HG03025 (cell line): ENCODE measurements around the gene RYR3.

ENCODE experiments used
- ATAC-seq: cut with Tn5 transposase; IDR thresholded peaks from one replicate; pipeline ENCODE4 v1.9.1; 2021; ENCODE audit warnings: mild to moderate bottlenecking, moderate library complexity; ENCODE audit not compliant: unreplicated experiment, low FRiP score

The RYR3 gene

DNA sequence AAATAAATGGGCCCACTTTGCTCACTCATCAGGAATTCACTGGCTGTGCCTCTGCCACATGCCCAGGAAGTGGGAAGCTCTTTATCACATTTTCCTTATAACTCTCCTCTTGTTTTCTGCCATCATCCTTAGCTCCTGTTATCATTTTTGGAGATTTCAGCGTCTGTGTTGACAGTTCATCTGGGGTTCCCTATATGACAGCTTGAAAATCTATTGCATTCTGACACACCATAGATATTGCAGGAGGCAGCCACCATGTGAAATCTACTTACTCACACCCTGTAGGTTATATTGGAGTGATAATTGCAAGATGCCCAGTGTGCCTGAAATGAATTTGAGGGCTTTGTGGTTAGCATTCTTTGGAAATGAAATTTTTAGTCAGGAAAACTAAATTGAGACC is 132.9 kb downstream of the RYR3 start:
- no peak for ATAC-seq

DNA sequence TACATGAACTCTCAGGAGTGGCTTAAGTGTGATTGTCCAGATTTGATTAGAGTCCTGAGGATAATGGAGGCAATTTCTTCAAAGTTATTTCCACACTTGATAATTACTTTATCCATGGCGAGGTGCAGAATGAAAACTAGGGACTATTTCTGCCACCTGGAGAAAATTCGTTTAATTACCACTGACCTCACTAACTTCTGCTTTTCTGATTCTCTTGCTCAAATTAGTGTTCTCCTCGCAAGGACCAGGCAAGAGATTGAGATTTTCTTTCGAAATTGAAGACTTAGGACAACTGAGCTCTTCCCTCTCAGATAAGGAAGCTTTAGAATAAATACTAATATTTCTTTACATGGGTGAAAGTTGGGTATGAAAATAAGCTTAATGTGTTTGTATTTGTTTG is 135.2 kb downstream of the RYR3 start:
- ATAC-seq, result no peak

DNA sequence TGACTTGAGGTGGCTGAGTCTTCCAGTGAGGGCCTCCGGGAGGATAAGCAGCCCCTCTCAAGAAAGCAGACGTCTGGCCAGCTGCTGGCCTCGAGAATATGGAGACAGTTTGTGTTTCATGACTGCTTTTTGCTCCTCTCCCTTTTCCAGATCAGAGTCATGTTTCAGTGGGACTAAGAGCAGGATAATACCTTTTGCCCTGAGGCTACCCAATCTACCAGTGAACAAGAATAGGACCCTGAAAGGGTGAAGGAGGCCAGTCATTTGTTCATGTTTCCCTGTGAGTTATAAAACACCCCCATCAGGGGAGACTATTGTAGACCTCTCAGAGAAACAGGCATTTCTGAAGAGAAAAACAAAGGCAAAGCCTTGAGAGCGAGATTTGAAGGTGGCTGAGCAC is 137.4 kb downstream of the RYR3 start:
- ATAC-seq, result no peak

DNA sequence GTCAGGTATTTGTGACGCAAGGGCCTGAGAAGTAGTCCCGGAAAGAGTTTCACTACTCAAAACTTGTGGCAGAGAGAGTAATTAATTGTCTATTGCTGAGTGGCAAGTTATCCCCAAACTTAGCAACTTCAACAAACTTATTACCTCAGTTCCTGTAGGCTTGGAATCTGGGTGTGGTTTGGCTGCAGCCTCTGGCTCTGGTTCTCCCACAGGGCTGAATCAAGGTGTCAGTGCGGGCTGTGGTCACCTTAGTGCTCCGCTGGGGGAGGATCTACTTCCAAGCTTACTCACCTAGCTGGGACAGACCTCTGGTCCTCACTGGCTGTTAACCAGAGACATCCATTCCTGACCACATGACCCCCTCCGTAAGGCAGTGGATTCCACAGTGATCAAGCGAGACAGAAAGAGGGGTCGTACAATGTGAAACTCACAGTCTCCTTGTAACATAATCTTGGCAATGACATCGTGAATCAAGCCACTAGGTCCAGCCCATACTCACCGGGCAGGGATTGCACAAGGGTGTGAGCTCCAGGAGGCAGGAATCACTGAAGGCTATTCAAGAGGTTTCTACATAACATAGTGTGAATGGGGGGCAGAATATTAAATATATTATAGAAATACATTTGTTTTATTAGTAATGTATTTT is 138.3 kb downstream of the RYR3 start:
- no peak for ATAC-seq

DNA sequence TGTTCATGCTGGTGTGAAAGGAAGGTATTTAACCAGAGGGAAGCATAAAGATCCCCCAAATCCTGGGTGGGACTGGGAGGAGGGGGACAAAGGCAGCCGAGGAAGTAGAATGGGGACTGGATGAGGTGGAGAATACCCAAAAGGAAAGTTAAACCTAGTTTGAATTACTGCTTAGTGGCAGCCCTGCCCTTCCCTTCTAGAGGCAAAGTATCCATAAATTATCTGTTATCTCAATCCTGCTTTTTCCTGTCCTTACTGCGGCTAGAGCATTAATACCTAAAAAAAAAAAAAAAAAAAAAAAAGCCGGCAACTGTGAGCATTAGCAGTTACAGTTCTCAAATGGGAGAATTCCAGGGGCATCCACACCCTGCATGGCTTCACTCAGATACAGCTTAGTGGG is 139.0 kb downstream of the RYR3 start:
- no peak for ATAC-seq

DNA sequence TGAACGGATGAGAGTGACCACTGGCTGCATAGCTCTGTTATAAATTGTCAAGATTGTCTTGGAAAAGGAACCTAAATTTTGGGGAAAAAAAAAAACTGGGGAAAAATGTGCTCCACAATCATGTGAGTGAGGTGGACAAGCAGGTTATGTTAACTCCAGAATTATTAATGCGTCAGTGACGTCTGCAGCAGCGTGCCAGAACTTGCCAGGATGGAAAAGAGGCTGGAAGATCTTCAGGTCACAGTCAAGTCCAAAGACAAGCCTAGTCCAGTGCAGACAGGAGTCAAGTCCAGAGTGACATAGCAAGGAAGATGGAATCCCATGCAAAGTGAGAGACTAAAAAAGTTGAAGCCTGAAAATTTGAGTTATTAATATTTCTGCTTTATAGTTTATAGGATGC is 140.6 kb downstream of the RYR3 start:
- ATAC-seq, result no peak

DNA sequence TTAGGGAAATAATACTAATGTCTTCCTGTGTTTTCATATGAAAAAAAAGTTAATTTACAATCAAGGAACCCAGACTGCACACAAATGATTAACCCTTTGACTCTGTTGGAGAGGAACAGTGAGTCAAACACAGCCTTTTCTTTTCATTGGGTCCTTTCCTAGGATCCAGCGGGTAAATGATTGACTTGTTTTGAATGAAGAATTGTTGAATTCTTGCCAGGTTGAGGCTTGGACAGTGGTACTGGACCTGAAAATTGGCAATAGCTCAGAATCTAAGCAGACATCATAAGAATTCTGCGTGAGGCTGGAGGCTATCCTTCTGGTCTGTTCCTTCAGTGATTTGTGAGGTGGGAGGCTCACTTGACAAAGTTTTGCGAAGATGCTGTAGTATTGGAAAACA is 143.0 kb downstream of the RYR3 start:
- no peak for ATAC-seq

DNA sequence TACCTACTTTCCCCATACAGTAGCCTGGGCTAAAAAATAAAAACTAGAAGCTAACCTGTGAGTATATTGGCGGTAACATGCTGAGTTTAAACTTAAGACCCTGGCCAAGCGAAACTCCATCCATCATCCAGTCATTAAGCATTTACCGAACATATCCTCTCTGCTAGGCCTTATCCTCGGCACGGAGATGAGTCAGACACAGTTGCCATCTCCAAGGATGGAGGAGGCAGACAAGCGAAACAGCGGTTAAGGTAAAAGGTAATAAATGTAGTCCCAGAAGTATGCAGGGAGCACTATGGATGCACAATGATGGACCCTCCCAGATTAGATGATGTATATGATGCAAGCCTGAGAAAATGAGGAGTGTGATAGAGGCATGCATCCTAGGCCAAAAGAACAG is 143.6 kb downstream of the RYR3 start:
- no peak for ATAC-seq

DNA sequence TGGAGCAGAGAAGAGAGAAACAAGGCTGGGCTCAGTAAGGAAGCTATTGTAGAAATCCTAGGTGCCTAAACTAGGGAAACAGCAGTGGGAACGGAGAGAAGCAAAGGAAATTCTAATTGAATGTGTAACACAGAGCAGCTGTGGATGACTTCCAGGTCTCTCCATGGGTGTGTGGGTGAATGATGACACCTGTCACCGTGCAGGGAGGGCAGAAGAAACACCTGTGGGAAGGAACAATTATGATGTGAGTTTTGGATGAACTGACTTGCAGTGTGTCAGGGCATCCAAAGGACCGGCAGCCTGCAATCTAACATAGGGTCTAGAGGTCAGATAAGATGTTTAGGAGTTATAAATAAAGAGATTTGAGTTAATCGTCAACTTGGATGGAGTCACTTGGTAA is 144.2 kb downstream of the RYR3 start:
- no peak for ATAC-seq

DNA sequence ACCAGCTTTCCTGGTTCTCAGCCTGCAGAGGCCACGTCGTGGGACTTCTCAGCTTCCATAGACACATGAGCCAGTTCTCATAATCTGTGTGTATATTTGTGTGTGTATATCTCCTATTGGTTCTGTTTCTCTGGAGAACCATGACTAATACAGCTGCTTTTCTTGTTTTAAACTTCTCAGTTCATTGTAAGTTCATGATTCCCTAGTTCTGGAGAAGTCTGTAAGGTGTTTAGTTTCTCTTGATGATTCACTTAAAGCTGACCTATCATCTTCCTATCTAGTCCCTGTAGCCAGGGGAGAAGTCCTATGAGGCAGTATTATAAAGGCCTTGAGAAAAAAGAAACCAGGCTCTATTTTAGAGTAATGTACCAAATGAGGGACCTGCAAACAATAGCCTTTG is 147.7 kb downstream of the RYR3 start:
- ATAC-seq, result no peak

DNA sequence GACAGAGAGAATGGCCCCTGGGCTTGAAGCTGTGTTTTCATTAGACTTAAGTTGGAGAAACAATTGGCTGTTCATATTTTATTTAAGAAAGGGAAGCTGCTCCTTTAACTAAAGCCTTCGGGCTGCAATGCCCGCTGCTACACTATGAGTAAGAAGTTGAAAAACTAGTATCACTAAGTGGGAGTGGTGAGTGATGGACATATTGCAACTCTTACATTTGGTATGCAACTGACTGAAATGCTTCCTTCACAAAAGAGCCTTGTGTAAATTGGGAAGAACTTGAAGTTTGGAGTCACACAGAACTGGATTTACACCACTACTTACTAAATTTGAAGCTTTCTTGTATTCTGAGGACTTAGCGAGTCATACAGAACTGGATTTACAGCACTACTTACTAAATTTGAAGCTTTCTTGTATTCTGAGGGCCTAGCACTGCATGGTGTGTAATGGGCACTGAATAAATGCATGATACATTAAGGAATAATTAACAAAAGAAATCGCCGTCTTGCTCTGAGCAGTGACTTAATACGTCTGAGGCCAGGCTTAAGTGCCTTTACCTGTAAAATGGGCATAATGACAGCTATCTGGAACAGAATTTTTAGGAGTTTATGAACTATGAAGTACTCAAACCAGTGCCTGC is 149.5 kb downstream of the RYR3 start:
- ATAC-seq, result no peak

DNA sequence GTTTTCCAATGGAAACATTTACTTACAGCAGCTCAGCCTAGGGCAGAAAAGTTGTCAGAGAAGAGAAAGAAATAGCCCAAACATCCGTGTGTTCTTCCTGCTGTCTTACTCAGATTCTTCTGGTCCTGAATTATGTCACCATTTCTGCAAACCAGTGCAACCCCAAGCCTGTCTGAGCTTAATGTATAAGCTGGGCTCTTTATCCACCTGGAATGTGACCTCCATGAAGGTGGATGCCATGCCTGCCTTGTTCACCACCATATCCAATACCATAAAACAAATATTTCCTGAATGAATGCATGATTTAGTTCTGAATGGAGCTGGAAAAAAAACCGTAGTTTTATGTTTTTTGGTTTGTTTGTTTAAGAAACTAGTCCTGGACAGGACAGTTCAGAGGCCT is 150.9 kb downstream of the RYR3 start:
- no peak for ATAC-seq

DNA sequence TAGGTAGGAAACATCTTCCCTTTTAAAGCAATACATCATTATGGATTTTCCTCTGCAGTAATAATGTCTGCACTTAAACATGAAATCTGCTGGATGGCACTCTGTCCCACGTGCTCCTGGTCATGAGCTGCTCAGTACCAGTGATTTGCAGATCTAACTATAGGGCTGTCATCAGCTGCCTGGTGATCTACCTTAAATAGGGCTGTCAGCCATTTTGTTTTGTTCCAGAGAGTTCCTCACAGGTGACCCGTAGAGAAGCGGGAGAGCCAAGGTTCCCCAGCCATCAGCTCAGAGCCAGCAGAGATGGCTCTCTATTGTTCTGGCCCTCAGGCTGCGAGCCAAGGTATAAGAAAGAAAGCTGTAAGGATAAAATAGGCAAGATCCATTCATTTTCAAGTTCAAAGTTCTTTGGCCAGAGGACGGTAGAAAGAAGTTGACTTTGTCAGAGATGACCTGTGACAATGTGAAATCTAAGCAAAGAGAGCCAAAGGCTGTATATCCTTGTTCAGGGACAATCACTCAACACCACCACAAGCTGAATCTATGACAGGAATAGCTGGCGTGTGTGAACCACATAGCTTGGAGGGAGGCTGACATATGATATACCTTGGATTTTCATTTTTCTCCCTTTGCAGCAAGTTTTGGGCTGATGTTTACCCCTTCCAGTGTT is 156.5 kb downstream of the RYR3 start:
- no peak for ATAC-seq

DNA sequence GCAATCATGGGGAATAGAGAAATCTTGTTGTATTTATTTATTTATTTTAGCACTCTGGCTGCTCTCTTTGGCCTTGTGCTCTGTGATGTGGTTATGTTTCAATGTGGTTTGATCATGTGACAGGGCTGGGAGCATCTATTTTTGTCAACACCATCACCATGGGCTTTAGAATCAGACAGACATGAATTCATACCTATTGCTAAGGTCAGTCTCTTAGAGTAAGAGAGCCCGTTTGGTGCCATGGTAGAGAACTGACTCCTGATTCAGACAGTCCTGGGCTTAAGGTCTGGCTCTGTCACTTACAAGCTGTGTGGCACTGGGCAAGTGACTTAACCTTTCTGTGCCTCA is 157.0 kb downstream of the RYR3 start:
- no peak for ATAC-seq

DNA sequence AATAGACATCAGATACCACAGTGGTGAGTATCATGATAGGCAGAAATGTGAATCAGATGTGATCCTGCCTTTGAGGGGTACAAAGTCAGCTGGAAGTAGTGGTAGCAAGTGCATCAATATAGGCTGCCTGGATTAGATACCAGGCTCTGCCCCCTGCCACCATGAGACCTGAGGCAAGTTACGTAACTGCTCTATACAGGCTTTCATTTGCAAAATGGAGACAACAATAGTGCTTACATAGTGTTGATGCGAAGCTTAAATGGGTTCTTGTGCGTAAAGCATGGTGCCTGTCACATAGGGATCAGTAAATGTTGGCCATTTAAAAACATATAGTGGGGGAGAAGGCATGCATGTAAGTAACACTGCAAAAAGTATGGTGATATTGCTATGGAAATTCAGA is 158.0 kb downstream of the RYR3 start:
- ATAC-seq, result no peak

DNA sequence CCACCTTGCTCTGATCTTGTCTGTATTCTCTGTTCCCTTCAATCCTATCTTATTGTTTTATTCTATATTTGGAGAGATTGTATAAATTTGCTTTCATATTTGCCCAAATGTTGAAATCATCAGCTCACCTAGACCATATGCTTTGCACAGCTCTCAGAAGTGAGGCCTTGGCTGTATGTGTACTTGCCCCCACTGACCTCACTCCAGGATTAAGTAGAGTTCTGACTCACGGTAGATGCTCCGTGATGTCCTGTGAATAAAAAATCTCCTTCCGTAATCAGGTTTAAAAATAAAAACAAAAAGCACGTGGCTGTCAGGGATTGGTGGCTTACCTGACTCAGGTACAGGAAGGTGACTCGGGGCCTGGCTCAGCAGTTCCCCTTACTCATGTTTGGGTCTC is 162.2 kb downstream of the RYR3 start:
- no peak for ATAC-seq

DNA sequence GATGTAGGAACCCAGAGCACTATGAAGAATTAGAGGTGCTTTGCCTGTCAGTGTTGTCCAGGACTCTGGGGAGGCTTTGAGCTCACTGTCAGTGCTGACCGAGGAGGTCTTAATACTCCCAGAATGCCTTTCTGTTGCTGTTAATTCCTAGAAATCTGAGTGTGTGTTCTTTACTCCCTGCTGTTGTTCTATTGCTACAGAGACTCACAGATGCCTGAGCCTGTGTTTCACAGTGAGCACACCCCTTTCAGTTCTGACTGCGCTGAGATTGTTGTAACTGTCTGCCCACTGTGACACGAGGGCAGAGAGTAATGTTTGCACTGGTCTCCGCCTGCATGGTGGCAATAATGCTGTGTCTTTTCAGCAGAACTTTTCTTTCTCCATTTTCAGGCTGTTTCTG is 162.9 kb downstream of the RYR3 start:
- ATAC-seq, result no peak

DNA sequence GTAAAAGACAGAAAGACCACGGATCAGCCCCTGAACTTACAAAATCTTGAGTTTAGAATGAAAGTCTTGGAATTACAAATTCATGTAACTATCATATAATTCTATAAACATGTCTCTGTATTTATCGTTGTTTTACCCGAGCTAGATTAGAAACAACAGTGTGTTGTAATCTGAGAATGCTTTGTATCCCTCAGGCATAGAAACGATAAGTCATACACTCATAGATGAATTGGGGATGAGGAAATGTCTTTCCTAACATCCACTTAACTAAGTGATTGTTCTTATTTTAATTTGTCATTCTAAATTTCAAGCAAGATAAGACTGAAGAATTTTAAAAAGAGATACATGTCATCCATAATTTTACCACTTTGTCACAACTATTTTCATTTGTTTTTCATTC is 165.3 kb downstream of the RYR3 start:
- ATAC-seq, result no peak

DNA sequence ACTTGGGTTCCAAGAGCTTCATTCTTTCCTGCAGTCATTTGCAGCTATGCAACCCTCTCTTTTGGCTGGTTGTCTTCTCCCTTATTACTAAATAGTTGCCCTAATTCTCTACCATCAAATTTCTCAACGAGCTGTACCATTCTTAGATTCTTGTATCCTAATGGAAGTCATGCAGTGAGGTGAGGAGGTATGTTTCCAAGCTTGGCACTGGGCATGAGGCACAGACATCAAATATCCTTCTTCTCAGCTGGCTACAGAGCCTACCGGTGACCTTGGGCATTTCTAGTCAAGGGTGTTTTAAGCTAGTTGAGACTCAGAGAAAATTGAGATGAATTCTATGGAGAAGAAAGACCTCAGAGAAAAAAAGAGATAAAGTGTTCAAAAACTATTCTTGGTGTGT is 166.1 kb downstream of the RYR3 start:
- ATAC-seq, result no peak

DNA sequence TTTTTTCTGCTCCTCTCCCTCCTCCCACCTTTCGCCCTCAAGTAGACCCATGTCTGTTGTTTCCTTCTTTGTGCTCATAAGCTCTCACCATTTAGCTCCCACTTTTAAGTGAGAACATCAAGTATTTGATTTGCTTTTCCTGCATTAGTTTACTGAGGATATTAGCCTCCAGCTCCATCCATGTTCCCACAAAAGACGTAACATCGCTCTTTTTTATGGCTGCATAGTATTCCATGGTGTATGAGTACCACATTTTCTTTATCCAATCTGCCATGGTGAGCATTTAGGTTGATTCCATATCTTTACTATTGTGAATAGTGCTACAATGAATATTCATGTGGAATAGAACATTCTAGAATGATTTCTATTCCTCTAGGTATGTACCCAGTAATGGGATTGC is 178.6 kb downstream of the RYR3 start:
- no peak for ATAC-seq

DNA sequence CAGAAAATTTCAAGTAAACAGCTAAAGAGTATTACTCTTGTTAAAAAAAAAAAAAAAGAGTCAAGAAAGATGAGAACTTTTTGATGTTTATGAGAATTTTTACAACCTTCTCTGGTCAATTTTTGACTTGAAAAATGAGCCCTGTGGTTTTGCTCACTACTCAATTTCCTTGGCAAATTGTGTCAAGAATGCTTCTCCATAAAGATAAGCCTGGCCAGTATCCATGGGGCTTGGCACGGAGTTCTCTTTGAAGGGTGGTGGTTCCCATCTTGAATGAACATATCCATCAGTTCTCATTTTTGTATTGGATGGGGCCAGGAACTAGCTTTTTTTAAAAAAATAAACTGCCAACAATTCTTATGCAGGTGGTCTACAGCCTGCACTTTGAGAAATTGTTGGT is 179.9 kb downstream of the RYR3 start:
- no peak for ATAC-seq

DNA sequence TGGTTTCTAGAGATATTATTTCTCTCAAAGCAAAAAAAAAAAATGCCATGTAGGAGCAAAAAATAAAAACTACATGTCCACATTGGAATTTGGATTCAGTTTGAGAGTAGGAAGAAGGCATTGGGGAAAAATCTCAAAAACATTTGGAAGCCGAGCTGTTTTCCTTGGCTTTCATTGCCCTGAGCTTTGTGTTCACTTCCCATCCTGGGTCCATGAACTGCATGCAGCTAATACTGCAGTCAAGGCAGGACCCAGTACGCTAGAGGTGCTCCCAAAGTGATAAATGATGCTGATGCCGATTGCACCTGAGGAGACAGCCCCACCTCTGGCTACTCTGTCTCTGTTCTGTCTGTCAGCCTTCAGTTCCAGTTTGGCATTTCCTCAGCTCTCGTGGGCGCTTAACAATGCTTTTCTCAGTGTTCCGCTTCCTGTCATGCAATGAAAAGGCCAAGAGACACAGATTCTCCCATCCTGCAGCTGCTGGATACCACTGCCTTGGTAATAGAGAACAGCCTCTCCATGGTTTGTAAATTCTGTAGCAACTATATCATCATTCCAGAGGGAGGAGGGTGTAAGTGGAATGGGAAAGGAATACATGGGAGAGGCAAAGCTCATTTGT is 181.8 kb downstream of the RYR3 start:
- ATAC-seq, result no peak
